GM21360 (cell line): Measurements from ENCODE around the gene POLN.

Source experiments
- ATAC-seq: cut with Tn5 transposase; IDR thresholded peaks from one replicate; pipeline ENCODE4 v1.9.1; 2021; ENCODE audit warnings: mild to moderate bottlenecking, moderate library complexity; ENCODE audit not compliant: unreplicated experiment

Gene POLN

GRCh38 chr4:2264481-2265041 lies 22.6 kb upstream of the POLN start:
- ATAC-seq = no peak

GRCh38 chr4:2263926-2264321 lies 22.0 kb upstream of the POLN start:
- no peak for ATAC-seq

GRCh38 chr4:2262944-2263250 lies 21.0 kb upstream of the POLN start:
- no peak for ATAC-seq

GRCh38 chr4:2262145-2262943 lies 20.4 kb upstream of the POLN start:
- peak; percentile 89 for ATAC-seq

GRCh38 chr4:2261853-2262144 lies 19.9 kb upstream of the POLN start, which contains the start of gene MXD4:
MXD4 (minus strand) TSS chr4:2262109; CDS start chr4:2261980, 129 bp downstream.
- ATAC-seq = no peak

- ATAC-seq = peak; percentile 29
These were observed 19.4 kb upstream of the POLN start for GRCh38 chr4:2261110-2261852.

- no peak for ATAC-seq
These were observed 18.6 kb upstream of the POLN start for GRCh38 chr4:2260344-2261109.

GRCh38 chr4:2259541-2260343 lies 17.8 kb upstream of the POLN start:
- ATAC-seq = no peak

GRCh38 chr4:2259036-2259540 lies 17.2 kb upstream of the POLN start:
- no peak for ATAC-seq

- ATAC-seq = no peak
These were observed 16.4 kb upstream of the POLN start for GRCh38 chr4:2258091-2259035.

GRCh38 chr4:2257361-2258081 lies 15.6 kb upstream of the POLN start:
- ATAC-seq = no peak

- ATAC-seq = no peak
These were observed 14.9 kb upstream of the POLN start for GRCh38 chr4:2256781-2257191.

- no peak for ATAC-seq
These were observed 14.3 kb upstream of the POLN start for GRCh38 chr4:2256156-2256731.

- no peak for ATAC-seq
These were observed 13.7 kb upstream of the POLN start for GRCh38 chr4:2255501-2256155.

- no peak for ATAC-seq
These were observed 13.0 kb upstream of the POLN start for GRCh38 chr4:2254665-2255500.

- ATAC-seq = no peak
These were observed 11.5 kb upstream of the POLN start for GRCh38 chr4:2253160-2254084.
